Heart right ventricle (tissue), 16 donors: Measurements from ENCODE around the gene PPM1L. TPM values are rescaled to one million over a fixed set of nuclear protein-coding genes. Genes with fewer than 3 reads are reported as not detected.
A peak's percentile ranks its signal among the peaks of the same experiment; 100 is the strongest.

Experiments used
- ATAC-seq, 8 donors: fragments of 200-7000 bp; cut with Tn5 transposase; one replicate each; pipeline ENCODE4 v1.9.1; 2020; ENCODE audit warnings: mild to moderate bottlenecking in 8 of 8, moderate library complexity in 8 of 8, moderate number of reproducible peaks in 1 of 8
- DNase-seq, 2 donors: peaks; one replicate each; pipeline ENCODE4 v3.0.0-alpha.2; 2020
- H3K27ac ChIP-seq, 10 donors: fragments of 200-600 bp; sonication (generic) in 2 of 10; one replicate each; pipeline versions ENCODE4 v1.5.0 to v1.8.0; 2020 to 2022; ENCODE audit warnings: mild to moderate bottlenecking in 3 of 10
- H3K27me3 ChIP-seq, 7 donors: fragments of 200-600 bp; one replicate each; pipeline ENCODE4 v1.8.0; 2021 to 2022; ENCODE audit warnings: mild to moderate bottlenecking in 2 of 7
- H3K36me3 ChIP-seq, 9 donors: fragments of 200-600 bp; sonication (generic) in 1 of 9; one replicate each; pipeline versions ENCODE4 v1.5.0 to v1.8.0; 2020 to 2022; ENCODE audit warnings: mild to moderate bottlenecking in 2 of 9
- H3K4me1 ChIP-seq, 9 donors: fragments of 200-600 bp; sonication (generic) in 1 of 9; one replicate each; pipeline versions ENCODE4 v1.5.0 to v1.8.0; 2020 to 2022; ENCODE audit warnings: mild to moderate bottlenecking in 4 of 9
- H3K4me3 ChIP-seq, 10 donors: fragments of 200-600 bp; sonication (generic) in 2 of 10; one replicate each; pipeline versions ENCODE4 v1.5.0 to v1.8.0; 2020 to 2022; ENCODE audit warnings: mild to moderate bottlenecking in 7 of 10, moderate library complexity in 2 of 10
- H3K9me3 ChIP-seq, 11 donors: fragments of 200-600 bp in 10 of 11; sonication (generic) in 2 of 11; one replicate each; pipeline versions ENCODE4 v1.5.0 to v1.8.0; 2013 to 2022; ENCODE audit warnings: mild to moderate bottlenecking in 2 of 11, control low read depth in 1 of 11, moderate library complexity in 1 of 11
- CTCF ChIP-seq, 9 donors: fragments of 200-600 bp; sonication (generic) in 2 of 9; IDR thresholded peaks; one replicate each; pipeline versions ENCODE4 v1.5.0 to v1.8.0; 2021 to 2022; ENCODE audit warnings: antibody characterized with exemption in 9 of 9, mild to moderate bottlenecking in 5 of 9, moderate library complexity in 1 of 9
- WGBS, 2 donors: extraction: QIAGEN DNeasy Blood & Tissue Kit; methylation state at CpG; one replicate each; pipeline ENCODE4 v1.1.7; 2013; ENCODE audit warnings: inconsistent platforms in 1 of 2; 5-methylcytosine and 5-hydroxymethylcytosine counted together
- intact Hi-C, 10 donors: fragments of 100-400 bp; cut with DNase I; formaldehyde crosslinking; loops; one replicate each; pipeline versions ENCODE4 v1.11.1 to v1.14.2; 2022
- polyA plus RNA-seq, 2 donors: library from polyadenylated mRNA; stranded (reverse); fragments of 200-250 nt; gene quantifications; one replicate each; pipeline ENCODE4 v1.2.3, GENCODE V29; 2013
- total RNA-seq, 10 donors: library from RNA; stranded (reverse); fragmentation: NEBNext Ultra II Directional in 3 of 10; extraction: Animal tissue kit (Norgen Biotek cat#: 25700) in 3 of 10; gene quantifications; one replicate each; pipeline versions ENCODE4 v1.2.1 to v1.2.4, GENCODE V29; 2021 to 2023
- donor health status: Arrhythmogenic right ventricular cardiomyopathy.
- donor health status: ischemic (EF 13 %, LVEDD 7.1; RV severe dilation, severe dysfunction).
- donor health status: healthy with polysubstance abuse.
- donor health status: DM: no; HTN: yes; CAD: no.
- donor health status: DM: no; HTN: no; CAD: no.
- donor health status: ischemic (EF 25% LVEDD 6.9; RV normal size, moderate dysfunction).
- donor health status: ischemic (EF 25% LVEDD 5.7; RV mildly dilated, moderate dysfunction).
- donor health status: healthy.
- donor health status: DM: yes; HTN: yes; CAD: no.
- donor health status: Ischemic cardiomyopathy.
- donor health status: ischemic (EF 35%, LVEDD 5.7; RV mildly dilated, moderate dysfunction).
- donor health status: nonischemic (EF 11% LVEDD 7.7; RV severe dilation, severe dysfunction).
- donor health status: DM: yes; HTN: yes; CAD: no.
- donor health status: PGD.
- donor health status: ischemic (EF 29% LVEDD 5.4; RV normal size, mild dysfunction).
- donor health status: nonischemic (EF 23%, LVEDD 6.1; RV moderate dilation, normal function).

The PPM1L gene
- total and polyA plus RNA-seq, 12 donors, result 4.4 to 55.5 (median 37.7) TPM

- Histone ChIP-seq H3K4me1 (peaks cover 0 to 44% (median 13%) of the 10 kb centered on the region in 9 donors), H3K4me3 (no peak overlapping the region), H3K27ac (no peak overlapping the region), H3K36me3 (no peaks in the 10 kb centered on the region), H3K9me3 (peaks cover 0 to 12% (median 0%) of the 10 kb centered on the region in 11 donors), H3K27me3 (no peaks in the 10 kb centered on the region)
- intact Hi-C loops, result loop anchor here in 1 of 10 donors (5.0 kb wide), 1 partner anchor 117 kb away; the partner anchor contains the start of gene PPM1L
- no peak for DNase-seq
- ATAC-seq, result no peak
- TF ChIP-seq CTCF (IDR thresholded peaks at IDR 0.05), result no peak
These were observed 118.7 kb downstream of the PPM1L start for GRCh38 chr3:160874736-160875135.

DNA sequence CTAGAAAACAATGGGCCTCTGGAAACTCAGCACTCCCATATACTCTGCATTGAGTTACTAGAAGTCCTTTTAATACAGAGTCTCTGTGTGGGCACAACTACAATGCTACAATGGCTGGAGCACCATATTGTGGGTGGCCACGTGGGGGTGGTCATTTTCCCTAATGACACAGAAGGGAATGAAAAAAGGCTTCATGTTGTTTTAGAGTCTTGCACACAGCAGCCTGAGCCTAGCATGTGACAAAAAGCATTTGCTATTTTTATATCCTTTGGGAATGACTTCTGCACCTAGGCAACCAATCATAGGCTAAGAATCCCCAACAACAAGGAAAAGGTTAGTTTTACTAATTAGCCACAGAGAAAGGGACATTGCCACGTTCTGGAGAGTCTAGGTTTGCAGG lies 120.6 kb downstream of the PPM1L start:
- WGBS, 2 donors, result 37 to 42% methylated on average over 2 of the region's 2 CpGs
- intact Hi-C loops, result no loop called here
- no peaks in the 10 kb centered on the region for H3K27me3 ChIP-seq
- ATAC-seq (peak in 4 of 8 donors; percentile 54 to 63 (median 56)), DNase-seq (no peak)
- no peak for TF ChIP-seq CTCF (IDR thresholded peaks at IDR 0.05)
- peaks cover 0 to 12% (median 0%) of the 10 kb centered on the region in 11 donors for H3K9me3 ChIP-seq
- H3K4me1 ChIP-seq, result peaks cover 0 to 35% (median 10%) of the 10 kb centered on the region in 9 donors
- H3K27ac ChIP-seq, result peak overlapping the region in 2 of 10 donors; percentile 40 to 45
- no peak overlapping the region for H3K4me3 ChIP-seq
- H3K36me3 ChIP-seq, result no peaks in the 10 kb centered on the region

DNA sequence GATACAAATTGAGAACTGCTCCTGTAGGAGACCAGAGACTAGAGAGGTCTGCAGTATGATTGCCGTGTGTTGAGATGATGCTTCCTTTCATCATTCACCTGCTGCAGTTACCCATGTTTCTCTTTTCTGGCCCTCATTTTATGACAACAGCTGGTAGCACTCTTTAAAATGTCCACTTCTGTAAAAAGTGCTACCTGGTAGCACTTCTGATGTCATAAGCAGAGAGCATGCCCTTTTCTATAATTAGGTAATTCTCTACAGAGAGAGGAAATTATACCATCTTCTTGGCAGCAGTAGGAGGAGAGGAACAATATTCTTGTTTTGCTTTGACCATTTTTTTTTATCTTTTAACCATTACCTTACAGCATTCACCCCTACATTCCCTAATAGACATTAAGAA lies 123.8 kb downstream of the PPM1L start:
- WGBS, 2 donors, result 75 to 76% methylated on average over 1 of the region's 1 CpG
- peaks cover 0 to 29% (median 10%) of the 10 kb centered on the region in 9 donors for H3K4me1 ChIP-seq
- H3K36me3 ChIP-seq, result no peaks in the 10 kb centered on the region
- no peak for TF ChIP-seq CTCF (IDR thresholded peaks at IDR 0.05)
- no peak for ATAC-seq
- DNase-seq, result no peak
- intact Hi-C loops, result loop anchor here in 1 of 10 donors (5.0 kb wide), 1 partner anchor 42 kb away; no protein-coding TSS in a partner anchor
- no peaks in the 10 kb centered on the region for H3K27me3 ChIP-seq
- H3K27ac ChIP-seq, result no peak overlapping the region
- peaks cover 0 to 12% (median 0%) of the 10 kb centered on the region in 11 donors for H3K9me3 ChIP-seq
- H3K4me3 ChIP-seq, result no peak overlapping the region

DNA sequence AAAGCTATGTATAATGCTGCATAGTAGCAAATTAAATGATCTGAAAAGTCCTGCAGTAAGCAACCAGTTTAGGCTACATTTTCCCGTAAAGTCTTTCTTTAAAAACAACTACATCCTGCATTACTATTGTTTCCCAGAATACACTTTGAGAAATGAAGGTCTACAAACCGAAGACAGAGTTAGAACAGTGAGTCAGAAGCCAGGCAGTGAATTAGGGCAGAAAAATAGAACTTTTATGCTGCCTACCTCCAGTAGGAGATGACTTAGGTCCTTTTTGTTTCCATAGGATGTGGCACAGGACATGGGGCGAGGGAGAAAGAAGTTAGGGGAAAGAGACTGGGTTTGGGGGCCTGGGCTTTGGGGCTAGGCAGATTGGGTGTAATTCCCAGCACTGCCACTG lies 127.3 kb downstream of the PPM1L start:
- no peak overlapping the region for H3K4me3 ChIP-seq
- DNase-seq, result no peak
- intact Hi-C loops, result loop anchor here in 1 of 10 donors (5.0 kb wide), 1 partner anchor 39 kb away; no protein-coding TSS in a partner anchor
- H3K27ac ChIP-seq, result no peak overlapping the region
- peaks cover 0 to 3% (median 0%) of the 10 kb centered on the region in 11 donors for H3K9me3 ChIP-seq
- H3K4me1 ChIP-seq, result peaks cover 0 to 26% (median 3%) of the 10 kb centered on the region in 9 donors
- H3K27me3 ChIP-seq, result no peaks in the 10 kb centered on the region
- no peak for ATAC-seq
- no peak for TF ChIP-seq CTCF (IDR thresholded peaks at IDR 0.05)
- H3K36me3 ChIP-seq, result no peaks in the 10 kb centered on the region
- WGBS, 2 donors, result 76 to 81% methylated on average over 3 of the region's 3 CpGs
